ENCODE data around the gene CMC2. TPM values are rescaled to one million over a fixed set of nuclear protein-coding genes. Genes with fewer than 3 reads are reported as not detected.

Gene CMC2
- total RNA-seq, 1 experiment from 2014 or later: 176 TPM

- DNase-seq (ENCODE audit: low spot score): no peak
Measured at GRCh38 chr16:80932708-80933095, 74.0 kb downstream of the CMC2 start.

GRCh38 chr16:80931801-80932707 is 74.6 kb downstream of the CMC2 start:
- DNase-seq (ENCODE audit: low spot score): no peak

GRCh38 chr16:80924372-80924978 is 82.2 kb downstream of the CMC2 start:
- DNase-seq (ENCODE audit: low spot score): peak; percentile 21

DNA sequence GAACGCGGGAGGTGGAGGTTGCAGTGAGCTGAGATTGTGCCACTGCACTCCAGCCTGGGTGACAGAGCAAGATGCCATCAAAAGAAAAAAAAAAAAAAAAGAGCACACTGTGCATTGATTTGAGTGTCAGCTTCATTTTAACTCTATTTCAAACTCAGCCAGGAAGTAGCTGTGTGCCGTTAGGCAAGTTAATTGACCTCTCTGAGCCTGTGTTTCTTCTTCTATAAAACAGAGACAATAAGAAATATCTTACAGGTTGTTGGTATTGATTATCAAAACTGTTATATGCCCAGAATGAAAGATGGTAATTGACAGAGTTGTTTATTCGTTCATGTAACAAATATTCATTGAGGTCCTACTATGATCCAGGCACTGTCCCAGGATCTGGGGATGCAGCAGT is 83.3 kb downstream of the CMC2 start:
- DNase-seq (ENCODE audit: low spot score): no peak

Other genes starting within 250 kb of the CMC2 start
- gene CDYL2, start 202.3 kb downstream of the CMC2 start, total RNA-seq (2014; rRNA removed; shearing (Covaris generic)): 4.8 and 5.7 TPM in 2 replicates
- gene CENPN, start 329 bp upstream of the CMC2 start, total RNA-seq (2014; rRNA removed; shearing (Covaris generic)): 147 and 234 TPM in 2 replicates
- gene ATMIN, start 29.0 kb upstream of the CMC2 start, total RNA-seq (2014; rRNA removed; shearing (Covaris generic)): 36.5 and 44.2 TPM in 2 replicates
- 0.48 and 0.80 TPM in 2 replicates for gene C16orf46, start 70.4 kb upstream of the CMC2 start, total RNA-seq (2014; rRNA removed; shearing (Covaris generic))
- 38.5 and 50.2 TPM in 2 replicates for gene GCSH, start 89.5 kb upstream of the CMC2 start, total RNA-seq (2014; rRNA removed; shearing (Covaris generic))
- 0.94 and 1.4 TPM in 2 replicates for gene BCO1, start 231.8 kb upstream of the CMC2 start, total RNA-seq (2014; rRNA removed; shearing (Covaris generic))